Panc1 (cell line): ENCODE data around the gene LMNTD1. TPM values are rescaled to one million over a fixed set of nuclear protein-coding genes. Genes with fewer than 3 reads are reported as not detected.

Experiments
- ATAC-seq: fragments of 200-7000 bp; cut with Tn5 transposase; 2 replicates; pipeline ENCODE4 v1.9.1; 2020; ENCODE audit warnings: mild to moderate bottlenecking, moderate library complexity
- BruUV-seq: library from RNA; stranded (reverse); fragments of 400-500 nt; replicated peaks from 2 replicates; lab custom pipeline; 2021; lab: Mats Ljungman, UMichigan
- CTCF ChIA-PET: fragments of 300-600 bp; sonication (Branson Sonifier 250); formaldehyde crosslinking; loops from one replicate; lab custom pipeline; 2022; ENCODE audit warnings: antibody characterized with exemption; lab: Charles Lee
- POLR2A ChIA-PET: fragments of 300-600 bp; sonication (Branson Sonifier 250); formaldehyde crosslinking; loops from one replicate; lab custom pipeline; 2022; ENCODE audit warnings: antibody characterized with exemption; lab: Charles Lee
- DNase-seq: peaks from one replicate; pipeline ENCODE4 v3.0.0-alpha.2; 2010; ENCODE audit warnings: low read depth, low spot score
- H3K27ac ChIP-seq: 2 replicates; pipeline ENCODE4 v1.5.1; 2011; ENCODE audit warnings: mild to moderate bottlenecking, low read length, inconsistent platforms
- H3K27me3 ChIP-seq: fragments of 200-500 bp; sonication (Bioruptor generic); 2 replicates; pipeline ENCODE4 v1.6.0; 2014; ENCODE audit warnings: low read length, inconsistent platforms; ENCODE audit not compliant: control insufficient read depth, insufficient read depth
- H3K36me3 ChIP-seq: fragments of 200-500 bp; sonication (Bioruptor generic); 2 replicates; pipeline ENCODE4 v1.5.1; 2014; ENCODE audit warnings: inconsistent platforms, mild to moderate bottlenecking, low read length, moderate library complexity; ENCODE audit not compliant: control insufficient read depth, insufficient read depth
- H3K4me1 ChIP-seq: 2 replicates; pipeline ENCODE4 v1.5.1; 2011; ENCODE audit warnings: inconsistent platforms, mild to moderate bottlenecking, low read length, moderate library complexity; ENCODE audit not compliant: control insufficient read depth, insufficient read depth
- H3K4me3 ChIP-seq, 2 experiments: 2 replicates each; pipeline ENCODE4 v1.5.1; 2011 to 2012; ENCODE audit warnings: low read depth in 2 of 2, low read length in 2 of 2, mild to moderate bottlenecking in 2 of 2, inconsistent platforms in 1 of 2, moderate library complexity in 1 of 2
- H3K9me3 ChIP-seq: fragments of 200-500 bp; sonication (Bioruptor generic); 2 replicates; pipeline ENCODE4 v1.5.1; 2014; ENCODE audit warnings: low read depth, mild to moderate bottlenecking, inconsistent platforms, low read length, moderate library complexity; ENCODE audit not compliant: control insufficient read depth, insufficient read depth
- POLR2AphosphoS5 ChIP-seq: IDR thresholded peaks from 2 replicates; pipeline ENCODE4 v1.6.1; 2012; ENCODE audit warnings: mild to moderate bottlenecking, low read depth, low read length, moderate library complexity
- SIN3A ChIP-seq: IDR thresholded peaks from 2 replicates; pipeline ENCODE4 v1.6.1; 2012; ENCODE audit warnings: low read depth, mild to moderate bottlenecking, low read length, moderate library complexity, borderline replicate concordance; ENCODE audit not compliant: insufficient read depth
- TCF7L2 ChIP-seq: IDR thresholded peaks from 2 replicates; pipeline ENCODE4 v1.6.1; 2011; ENCODE audit warnings: mild to moderate bottlenecking, low read depth, low read length, inconsistent platforms
- in situ Hi-C: cut with HindIII; loops from 2 replicates; pipeline ENCODE4 v1.10.0; 2016; ENCODE audit warnings: low sequenced_read_pairs, low pct_unique_long_range_greater_than_20kb
- intact Hi-C: fragments of 100-400 bp; cut with micrococcal nuclease; formaldehyde crosslinking; loops from one replicate; pipeline ENCODE4 v1.10.0; 2022; ENCODE audit not compliant: unreplicated experiment
- total RNA-seq: library from RNA; stranded (reverse); gene quantifications from one replicate; pipeline ENCODE4 v1.2.1, GENCODE V29; 2021; ENCODE audit not compliant: unreplicated experiment
- TF ChIP-seq, protein P1 (sequence below): fragments of 450-650 bp; IDR thresholded peaks from 2 replicates; pipeline ENCODE4 v1.5.1; 2017; ENCODE audit warnings: mild to moderate bottlenecking
- TF ChIP-seq, protein P2 (sequence below), 2 experiments: IDR thresholded peaks; 2 replicates each; pipeline ENCODE4 v1.6.1; 2011 to 2012; ENCODE audit warnings: low read depth in 2 of 2, control low read depth in 1 of 2, low read length in 1 of 2, mild to moderate bottlenecking in 1 of 2, moderate library complexity in 1 of 2; ENCODE audit not compliant: insufficient read depth in 1 of 2

The LMNTD1 gene
- total RNA-seq, 1 experiment from 2014 or later, result 0.13 TPM

DNA sequence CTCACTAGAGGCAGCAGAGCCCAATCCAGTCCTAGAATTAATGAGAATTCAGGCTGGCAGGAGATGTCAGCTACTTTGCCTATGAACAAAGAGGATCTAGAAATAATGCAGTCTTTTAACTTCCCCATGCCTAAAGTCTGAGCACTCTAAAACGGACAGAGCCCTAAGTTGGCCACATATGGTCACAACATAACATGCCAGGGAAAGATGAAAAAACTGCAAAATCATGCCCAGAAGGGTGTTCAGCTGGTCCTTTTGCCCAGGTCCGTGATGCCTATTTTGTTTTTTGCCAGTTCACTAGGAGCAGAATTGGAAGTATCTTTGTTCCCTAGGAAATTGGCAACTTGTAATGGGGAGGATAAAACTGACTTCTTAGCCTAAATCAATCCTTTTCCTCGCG lies 20.3 kb upstream of the LMNTD1 start:
- no peak for TF ChIP-seq POLR2AphosphoS5
- CTCF ChIA-PET, result interaction anchor here (0.5 kb wide), 1 partner anchor 1643 kb away, joined by 3 read pairs; no protein-coding TSS in a partner anchor
- Histone ChIP-seq H3K27me3 (peaks cover 11% of the 10 kb centered on the region; the same call in 1 of the 2 replicates), H3K36me3 (no peaks in the 10 kb centered on the region), H3K4me3 (no peak overlapping the region), H3K27ac (no peak overlapping the region), H3K4me1 (no peaks in the 10 kb centered on the region), H3K9me3 (no peaks in the 10 kb centered on the region)
- no peak for DNase-seq
- in situ Hi-C loops, result no loop called here
- no peak for ATAC-seq
- BruUV-seq, result no TSS peak
- intact Hi-C loops, result no loop called here
- POLR2A ChIA-PET, result no interaction called here

DNA sequence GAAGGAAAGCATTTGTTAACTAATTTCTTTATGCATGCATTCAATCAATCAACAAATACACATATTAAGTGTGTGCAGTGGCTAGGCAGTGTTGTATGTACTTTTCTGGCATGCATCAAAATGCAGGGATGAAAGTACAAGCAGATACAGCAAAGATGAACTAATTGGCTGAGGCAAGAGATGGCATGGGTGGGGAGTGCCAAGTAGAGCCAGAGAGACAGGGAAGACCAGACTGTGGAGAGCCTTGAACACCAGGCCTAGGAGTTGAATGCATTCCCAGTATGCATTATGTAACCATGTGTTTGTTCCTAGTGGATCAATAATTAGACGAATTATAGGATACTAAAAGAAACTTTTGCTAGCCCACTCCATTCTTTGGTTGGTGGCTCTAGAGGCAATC lies 17.3 kb upstream of the LMNTD1 start:
- DNase-seq, result no peak
- ChIA-PET CTCF (no interaction called here), POLR2A (no interaction called here)
- Histone ChIP-seq H3K27ac (no peak overlapping the region), H3K27me3 (peaks cover 11% of the 10 kb centered on the region; the same call in 1 of the 2 replicates), H3K9me3 (no peaks in the 10 kb centered on the region), H3K4me3 (no peak overlapping the region), H3K4me1 (no peaks in the 10 kb centered on the region), H3K36me3 (no peaks in the 10 kb centered on the region)
- ATAC-seq, result no peak
- in situ Hi-C loops (no loop called here), intact Hi-C loops (no loop called here)
- TF ChIP-seq, protein P1, sequence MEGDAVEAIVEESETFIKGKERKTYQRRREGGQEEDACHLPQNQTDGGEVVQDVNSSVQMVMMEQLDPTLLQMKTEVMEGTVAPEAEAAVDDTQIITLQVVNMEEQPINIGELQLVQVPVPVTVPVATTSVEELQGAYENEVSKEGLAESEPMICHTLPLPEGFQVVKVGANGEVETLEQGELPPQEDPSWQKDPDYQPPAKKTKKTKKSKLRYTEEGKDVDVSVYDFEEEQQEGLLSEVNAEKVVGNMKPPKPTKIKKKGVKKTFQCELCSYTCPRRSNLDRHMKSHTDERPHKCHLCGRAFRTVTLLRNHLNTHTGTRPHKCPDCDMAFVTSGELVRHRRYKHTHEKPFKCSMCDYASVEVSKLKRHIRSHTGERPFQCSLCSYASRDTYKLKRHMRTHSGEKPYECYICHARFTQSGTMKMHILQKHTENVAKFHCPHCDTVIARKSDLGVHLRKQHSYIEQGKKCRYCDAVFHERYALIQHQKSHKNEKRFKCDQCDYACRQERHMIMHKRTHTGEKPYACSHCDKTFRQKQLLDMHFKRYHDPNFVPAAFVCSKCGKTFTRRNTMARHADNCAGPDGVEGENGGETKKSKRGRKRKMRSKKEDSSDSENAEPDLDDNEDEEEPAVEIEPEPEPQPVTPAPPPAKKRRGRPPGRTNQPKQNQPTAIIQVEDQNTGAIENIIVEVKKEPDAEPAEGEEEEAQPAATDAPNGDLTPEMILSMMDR, result no peak
- TF ChIP-seq TCF7L2, result no peak
- TF ChIP-seq, protein P2, sequence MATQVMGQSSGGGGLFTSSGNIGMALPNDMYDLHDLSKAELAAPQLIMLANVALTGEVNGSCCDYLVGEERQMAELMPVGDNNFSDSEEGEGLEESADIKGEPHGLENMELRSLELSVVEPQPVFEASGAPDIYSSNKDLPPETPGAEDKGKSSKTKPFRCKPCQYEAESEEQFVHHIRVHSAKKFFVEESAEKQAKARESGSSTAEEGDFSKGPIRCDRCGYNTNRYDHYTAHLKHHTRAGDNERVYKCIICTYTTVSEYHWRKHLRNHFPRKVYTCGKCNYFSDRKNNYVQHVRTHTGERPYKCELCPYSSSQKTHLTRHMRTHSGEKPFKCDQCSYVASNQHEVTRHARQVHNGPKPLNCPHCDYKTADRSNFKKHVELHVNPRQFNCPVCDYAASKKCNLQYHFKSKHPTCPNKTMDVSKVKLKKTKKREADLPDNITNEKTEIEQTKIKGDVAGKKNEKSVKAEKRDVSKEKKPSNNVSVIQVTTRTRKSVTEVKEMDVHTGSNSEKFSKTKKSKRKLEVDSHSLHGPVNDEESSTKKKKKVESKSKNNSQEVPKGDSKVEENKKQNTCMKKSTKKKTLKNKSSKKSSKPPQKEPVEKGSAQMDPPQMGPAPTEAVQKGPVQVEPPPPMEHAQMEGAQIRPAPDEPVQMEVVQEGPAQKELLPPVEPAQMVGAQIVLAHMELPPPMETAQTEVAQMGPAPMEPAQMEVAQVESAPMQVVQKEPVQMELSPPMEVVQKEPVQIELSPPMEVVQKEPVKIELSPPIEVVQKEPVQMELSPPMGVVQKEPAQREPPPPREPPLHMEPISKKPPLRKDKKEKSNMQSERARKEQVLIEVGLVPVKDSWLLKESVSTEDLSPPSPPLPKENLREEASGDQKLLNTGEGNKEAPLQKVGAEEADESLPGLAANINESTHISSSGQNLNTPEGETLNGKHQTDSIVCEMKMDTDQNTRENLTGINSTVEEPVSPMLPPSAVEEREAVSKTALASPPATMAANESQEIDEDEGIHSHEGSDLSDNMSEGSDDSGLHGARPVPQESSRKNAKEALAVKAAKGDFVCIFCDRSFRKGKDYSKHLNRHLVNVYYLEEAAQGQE (IDR thresholded peaks at IDR 0.05; ENCODE audit: insufficient read depth in 1 of 2, low read depth in 2 of 2, low read length in 1 of 2), result no peak
- no peak for TF ChIP-seq SIN3A
- TF ChIP-seq POLR2AphosphoS5, result no peak
- BruUV-seq, result no TSS peak

DNA sequence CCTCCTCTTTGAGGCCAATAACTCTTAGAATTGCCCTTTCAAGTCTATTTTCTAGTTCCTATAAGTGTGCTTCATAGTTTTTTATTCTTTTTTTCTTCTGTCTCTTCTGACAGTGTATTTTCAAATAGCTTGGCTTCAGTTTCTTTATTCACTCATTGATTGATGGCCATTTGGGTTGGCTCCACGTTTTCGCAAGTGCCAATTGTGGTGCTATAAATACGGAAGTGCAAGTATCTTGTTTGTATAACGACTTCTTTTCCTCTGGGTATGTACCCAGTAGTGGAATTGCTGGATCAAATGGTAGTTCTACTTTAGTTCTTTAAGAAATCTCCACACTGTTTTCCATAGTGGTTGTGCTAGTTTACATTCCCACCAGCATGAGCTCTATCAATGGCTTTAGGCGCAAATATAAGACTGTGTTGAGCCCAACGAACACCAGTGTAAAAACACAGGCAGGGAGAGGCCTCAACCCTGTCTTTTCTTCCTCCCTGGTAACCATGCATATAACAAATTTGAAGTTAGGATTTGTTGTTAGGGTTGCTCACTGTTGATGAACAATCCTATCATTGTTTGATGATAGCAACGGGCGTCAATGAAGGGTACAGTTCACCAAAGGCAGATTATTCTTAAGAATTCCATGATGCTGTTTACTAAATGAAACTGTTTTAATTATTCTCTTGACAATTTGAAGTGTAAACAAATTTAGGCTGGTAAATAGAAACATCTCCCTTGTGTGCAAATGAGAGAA lies 13.3 kb upstream of the LMNTD1 start:
- no peak overlapping the region for H3K27ac ChIP-seq
- BruUV-seq, result no TSS peak
- in situ Hi-C loops, result no loop called here
- H3K4me1 ChIP-seq, result no peaks in the 10 kb centered on the region
- DNase-seq (no peak), ATAC-seq (no peak)
- H3K27me3 ChIP-seq, result no peaks in the 10 kb centered on the region
- no peak for TF ChIP-seq SIN3A
- no peak for TF ChIP-seq TCF7L2
- no peak for TF ChIP-seq POLR2AphosphoS5
- TF ChIP-seq, protein P2 (IDR thresholded peaks at IDR 0.05; ENCODE audit: insufficient read depth in 1 of 2, low read depth in 2 of 2, low read length in 1 of 2), result no peak
- TF ChIP-seq, protein P1, result no peak; the same call in 1 of the 2 replicates
- H3K4me3 ChIP-seq, result no peak overlapping the region
- CTCF ChIA-PET, result no interaction called here
- intact Hi-C loops, result no loop called here
- no peaks in the 10 kb centered on the region for H3K36me3 ChIP-seq
- POLR2A ChIA-PET, result no interaction called here
- H3K9me3 ChIP-seq, result no peaks in the 10 kb centered on the region
